Right renal pelvis (tissue), 4 donors: ENCODE results near the gene PHYH. TPM values are rescaled to one million over a fixed set of nuclear protein-coding genes. Genes with fewer than 3 reads are reported as not detected.
"Not testable (repeated sequence)": the region's sequence is repeated elsewhere in the genome, so short reads cannot be mapped to it uniquely, and the experiment has no call there.

Source experiments
- DNase-seq, 4 donors: peaks; one replicate each; pipeline ENCODE4 v3.0.0-alpha.2; 2013; ENCODE audit warnings: low read depth in 4 of 4, low spot score in 3 of 4, missing footprints in 1 of 4
- polyA plus RNA-seq, 4 donors: library from polyadenylated mRNA; unstranded; fragments of 120-200 nt; gene quantifications; one replicate each; pipeline ENCODE4 v1.2.1, GENCODE V29; 2013; ENCODE audit not compliant: insufficient read length in 4 of 4

The PHYH gene
- polyA plus RNA-seq, 4 donors, result 26.3 to 54.7 (median 43.2) TPM

DNA sequence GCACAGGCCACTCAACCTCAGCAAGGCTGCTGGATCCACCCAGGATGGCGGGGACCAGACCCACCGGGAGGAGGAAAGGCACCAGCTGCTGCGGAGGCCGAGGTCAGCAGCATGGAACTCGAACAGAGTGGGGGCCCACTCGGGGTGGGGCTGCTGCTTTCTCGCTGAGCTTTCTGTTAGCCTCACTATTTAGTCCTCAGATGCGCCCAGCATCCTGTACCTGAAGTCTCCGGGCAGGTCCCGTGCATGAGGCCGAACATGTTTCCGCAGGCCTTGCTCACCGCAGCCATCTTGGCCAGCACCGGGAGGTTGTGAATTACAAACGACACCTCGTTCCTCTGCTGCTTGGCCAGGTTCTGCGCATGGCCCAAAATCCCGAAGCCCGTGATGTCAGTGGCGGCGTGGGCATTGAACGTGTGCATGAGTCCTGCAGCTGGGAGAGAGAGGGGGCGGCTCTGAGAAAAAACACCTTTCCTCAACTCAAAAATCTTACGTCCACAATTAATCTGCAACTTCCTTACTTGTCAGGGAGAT lies 22.8 kb upstream of the PHYH start:
- DNase-seq, result no peak

- no peak for DNase-seq
Observed at GRCh38 chr10:13321576-13321975, 21.7 kb upstream of the PHYH start.

- no peak for DNase-seq
Observed at GRCh38 chr10:13319166-13319565, 19.3 kb upstream of the PHYH start.

- no peak for DNase-seq
Observed at GRCh38 chr10:13317474-13317873, 17.6 kb upstream of the PHYH start.

DNA sequence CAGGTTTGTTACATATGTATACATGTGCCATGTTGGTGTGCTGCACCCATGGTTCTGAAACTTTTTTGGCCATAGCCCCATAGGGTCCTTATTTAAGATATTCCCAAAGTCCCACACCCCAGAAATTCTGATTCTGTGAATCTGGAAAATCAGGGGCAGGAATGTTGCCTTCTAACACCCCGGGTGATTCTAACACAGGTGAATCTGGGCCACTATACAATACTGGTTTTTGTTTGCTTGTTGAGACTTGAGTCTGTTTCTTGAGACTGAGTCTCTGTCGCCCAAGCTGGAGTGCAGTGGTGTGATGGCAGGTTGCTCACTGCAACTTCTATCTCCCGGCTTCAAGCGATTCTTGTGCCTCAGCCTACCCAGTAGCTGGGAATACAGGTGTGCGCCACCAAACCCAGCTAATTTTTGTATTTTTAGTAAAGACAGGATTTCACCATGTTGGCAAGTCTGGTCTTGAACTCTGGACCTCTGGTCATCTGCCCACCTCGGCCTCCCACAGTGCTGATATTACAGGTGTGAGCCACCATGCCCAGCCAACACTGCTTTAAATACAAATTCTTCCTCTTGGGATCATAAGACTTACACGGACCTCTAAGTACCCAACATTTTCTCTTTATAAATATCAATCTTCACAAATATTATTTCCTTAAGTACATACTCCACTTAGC lies 16.9 kb upstream of the PHYH start:
- DNase-seq, result no peak

DNA sequence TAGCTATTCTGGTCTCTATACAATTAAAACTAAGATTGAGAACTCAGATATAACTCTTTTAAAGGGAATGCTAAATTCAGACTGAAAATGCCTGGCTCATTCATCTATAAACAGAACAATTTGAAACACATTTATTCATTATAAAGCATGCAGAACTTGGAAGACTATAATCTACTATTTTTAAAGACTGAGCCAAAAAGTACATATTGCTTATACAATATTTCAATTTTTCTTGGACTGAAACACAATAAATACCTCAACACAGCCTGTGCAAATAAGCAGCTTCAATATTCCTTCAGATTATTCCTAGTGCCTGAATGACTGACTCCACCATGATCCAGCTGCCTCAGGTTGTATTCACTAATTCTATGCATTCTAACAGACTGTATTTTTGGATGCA lies 15.5 kb upstream of the PHYH start:
- DNase-seq, result no peak

GRCh38 chr10:13311177-13311575 lies 11.3 kb upstream of the PHYH start:
- DNase-seq, result no peak

GRCh38 chr10:13310518-13311176 lies 10.8 kb upstream of the PHYH start:
- no peak for DNase-seq

DNA sequence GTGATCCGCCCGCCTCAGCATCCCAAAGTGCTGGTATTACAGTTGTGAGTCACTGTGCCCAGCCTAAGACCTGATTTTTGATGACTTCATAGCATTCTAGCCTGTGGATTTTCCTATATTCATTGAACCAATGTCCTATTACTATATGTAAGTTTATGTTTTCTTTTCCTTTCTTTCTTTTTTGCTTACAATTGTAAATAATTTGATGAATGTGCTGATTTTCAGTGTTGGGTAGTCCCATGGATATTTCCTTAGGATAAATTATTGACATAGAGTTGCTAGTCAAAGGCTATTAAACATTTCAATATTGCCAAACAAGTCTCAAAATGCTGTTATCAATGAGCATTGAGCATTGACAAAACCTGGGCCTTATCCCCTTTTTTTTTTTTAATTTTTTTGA lies 9.9 kb upstream of the PHYH start:
- no peak for DNase-seq

GRCh38 chr10:13308096-13308495 lies 8.2 kb upstream of the PHYH start:
- no peak for DNase-seq

- no peak for DNase-seq
Observed at GRCh38 chr10:13306103-13306502, 6.2 kb upstream of the PHYH start.

DNA sequence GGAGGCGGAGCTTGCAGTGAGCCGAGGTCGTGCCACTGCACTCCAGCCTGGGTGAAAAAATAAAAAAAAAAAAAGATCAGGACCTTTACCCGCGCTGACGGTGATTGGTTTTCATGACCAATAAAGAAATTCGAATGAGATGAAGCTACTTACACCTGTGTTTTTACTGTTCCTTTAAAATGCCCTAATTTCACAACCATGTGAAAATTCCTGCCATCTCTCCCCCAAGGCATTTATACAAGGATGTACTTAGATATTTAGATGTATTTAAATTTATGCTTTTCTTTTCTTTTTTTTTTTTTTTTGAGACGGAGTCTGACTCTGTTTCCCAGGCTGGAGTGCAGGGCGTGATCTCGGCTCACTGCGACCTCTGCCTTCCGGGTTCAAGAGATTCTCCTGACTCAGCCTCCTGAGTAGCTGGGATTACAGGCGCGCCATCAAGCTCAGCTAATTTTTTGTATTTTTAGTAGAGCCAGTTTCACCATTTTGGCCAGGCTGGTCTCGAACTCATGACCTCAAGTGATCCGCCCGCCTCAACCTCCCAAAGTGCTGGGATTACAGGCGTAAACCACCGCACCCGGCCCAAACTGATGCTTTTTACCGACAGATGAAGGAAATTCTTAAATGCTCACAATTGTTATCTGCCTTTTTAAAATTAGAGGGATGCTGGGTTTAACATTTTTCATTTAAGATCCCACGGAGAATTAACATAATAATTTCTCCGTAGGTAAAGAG lies 3.1 kb upstream of the PHYH start:
- no peak for DNase-seq

DNA sequence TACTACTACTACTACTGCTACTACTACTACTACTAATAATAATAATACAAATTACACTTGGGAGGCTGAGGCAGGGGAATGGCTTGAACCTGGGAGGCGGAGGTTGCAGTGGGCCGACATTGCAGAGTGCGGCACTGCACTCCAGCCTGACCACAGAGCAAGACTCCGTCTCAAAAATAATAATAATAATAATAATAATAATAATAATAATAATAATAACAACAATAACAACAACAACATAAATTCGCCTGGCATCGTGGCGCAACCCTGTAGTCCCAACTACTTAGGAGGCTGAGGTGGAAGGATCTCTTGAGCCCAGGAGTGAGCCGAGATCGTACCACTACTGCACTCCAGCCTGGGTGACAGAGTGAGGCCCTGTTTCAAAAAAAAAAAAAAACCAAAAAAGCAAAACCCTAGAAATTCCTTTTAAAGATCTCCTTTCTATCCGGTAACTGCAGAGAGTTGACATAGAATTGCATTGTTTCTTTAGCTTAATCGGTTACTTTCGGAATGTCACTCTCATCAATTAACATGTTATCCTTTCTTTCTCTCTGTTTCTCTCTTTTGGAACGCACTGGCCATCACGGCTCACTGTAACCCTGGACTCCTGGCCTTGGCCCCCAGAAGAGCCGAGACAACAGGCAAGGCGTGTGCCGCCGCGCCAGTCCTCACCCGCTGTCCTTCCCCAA lies 972 bp downstream of the PHYH start:
- DNase-seq, result no peak

DNA sequence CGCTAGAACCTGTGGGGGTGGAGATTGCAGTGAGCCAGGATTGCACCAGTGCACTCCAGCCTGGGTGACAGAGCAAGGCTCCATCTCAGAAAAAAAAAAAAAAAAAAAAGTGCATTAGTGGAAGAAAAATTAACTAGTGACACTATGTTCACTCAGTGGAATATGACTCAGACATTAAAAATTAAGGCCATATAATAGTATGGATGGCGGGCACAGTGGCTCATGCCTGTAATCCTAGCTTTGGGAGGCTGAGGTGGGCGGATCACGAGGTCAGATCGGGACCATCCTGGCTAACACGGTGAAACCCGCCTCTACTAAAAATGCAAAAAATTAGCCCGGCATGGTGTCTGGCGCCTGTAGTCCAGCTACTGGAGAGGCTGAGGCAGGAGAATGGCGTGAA lies 3.4 kb downstream of the PHYH start:
- DNase-seq, result no peak

GRCh38 chr10:13294784-13295183 lies 5.1 kb downstream of the PHYH start:
- no peak for DNase-seq

DNA sequence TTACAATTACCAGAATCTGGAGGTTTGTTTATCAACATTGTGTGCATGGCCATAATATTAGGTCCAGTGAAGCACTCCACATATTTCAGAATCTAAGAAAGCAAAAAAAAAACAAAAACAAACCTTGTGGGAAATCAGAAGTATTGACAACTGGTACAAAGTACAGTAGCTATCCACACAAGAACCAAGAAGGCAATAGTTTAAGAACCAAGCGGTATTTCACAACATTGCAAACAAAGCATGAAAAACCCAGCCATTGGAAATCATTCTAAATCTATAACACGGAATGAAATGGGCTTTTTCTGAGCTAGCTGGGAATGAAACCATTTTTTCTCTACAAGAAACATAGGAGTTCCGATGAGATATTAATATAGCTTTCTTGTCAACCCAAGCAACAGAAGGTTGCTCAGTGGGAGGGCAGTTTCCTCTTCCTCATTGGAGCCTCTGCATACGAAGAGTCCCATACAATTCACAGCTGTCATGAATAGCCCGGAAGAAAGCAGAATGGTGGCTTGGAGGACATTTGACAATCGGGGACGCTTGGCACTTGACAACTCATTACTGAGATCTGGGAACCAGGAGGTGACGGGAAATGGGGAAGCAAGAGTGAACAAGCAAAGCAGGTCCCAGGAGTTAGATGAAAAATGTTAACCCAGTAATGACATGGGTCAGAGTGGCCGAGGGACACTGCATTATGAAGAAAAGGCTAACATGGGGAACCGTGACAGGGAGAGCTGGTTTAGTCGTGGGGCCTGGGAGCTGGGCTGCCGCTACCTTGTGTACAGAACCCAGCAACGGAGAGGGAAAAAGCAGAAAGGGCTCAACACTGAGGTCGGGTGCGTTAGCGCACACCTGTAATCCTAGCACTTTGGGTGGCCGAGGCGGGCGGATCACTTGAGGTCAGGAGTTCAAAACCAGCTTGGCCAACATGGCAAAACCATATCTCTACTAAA lies 7.8 kb downstream of the PHYH start:
- no peak for DNase-seq

GRCh38 chr10:13291061-13291460 lies 8.8 kb downstream of the PHYH start:
- no peak for DNase-seq

DNA sequence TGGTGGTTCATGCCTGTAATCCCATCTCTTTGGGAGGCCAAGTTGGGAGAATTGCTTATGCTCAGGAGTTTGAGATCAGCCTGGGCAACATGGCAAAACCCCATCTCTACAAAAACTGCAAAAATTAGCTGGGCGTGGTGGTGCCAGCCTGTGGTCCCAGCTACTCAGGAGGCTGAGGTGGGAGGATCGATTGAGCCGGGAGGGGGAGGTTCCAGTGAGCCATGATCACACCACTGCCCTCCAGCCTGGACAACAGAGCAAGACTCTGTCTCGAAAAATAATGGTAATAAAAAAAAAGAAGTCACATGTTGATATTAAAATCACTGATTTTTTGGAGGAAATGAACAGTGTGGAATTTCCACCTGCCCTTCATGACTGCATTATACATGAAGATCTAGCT lies 15.8 kb downstream of the PHYH start:
- DNase-seq, result no peak

- not testable (repeated sequence) for DNase-seq
Observed at GRCh38 chr10:13282348-13282747, 17.5 kb downstream of the PHYH start.
